Panc1 (cell line): ENCODE measurements around the gene AGBL1.

Source experiments
- CTCF ChIP-seq: fragments of 450-650 bp; IDR thresholded peaks from 2 replicates; pipeline ENCODE4 v1.5.1; 2017; ENCODE audit warnings: mild to moderate bottlenecking
- POLR2AphosphoS5 ChIP-seq: IDR thresholded peaks from 2 replicates; pipeline ENCODE4 v1.6.1; 2012; ENCODE audit warnings: mild to moderate bottlenecking, low read depth, low read length, moderate library complexity
- REST ChIP-seq, 2 experiments: IDR thresholded peaks; 2 replicates each; pipeline ENCODE4 v1.6.1; 2011 to 2012; ENCODE audit warnings: low read depth in 2 of 2, control low read depth in 1 of 2, low read length in 1 of 2, mild to moderate bottlenecking in 1 of 2, moderate library complexity in 1 of 2; ENCODE audit not compliant: insufficient read depth in 1 of 2
- SIN3A ChIP-seq: IDR thresholded peaks from 2 replicates; pipeline ENCODE4 v1.6.1; 2012; ENCODE audit warnings: low read depth, mild to moderate bottlenecking, low read length, moderate library complexity, borderline replicate concordance; ENCODE audit not compliant: insufficient read depth
- TCF7L2 ChIP-seq: IDR thresholded peaks from 2 replicates; pipeline ENCODE4 v1.6.1; 2011; ENCODE audit warnings: mild to moderate bottlenecking, low read depth, low read length, inconsistent platforms

GRCh38 chr15:86772369-86773059 is 692.8 kb downstream of the AGBL1 start:
- TF ChIP-seq CTCF (no peak), POLR2AphosphoS5 (no peak), REST (IDR thresholded peaks at IDR 0.05; ENCODE audit: insufficient read depth in 1 of 2, low read depth in 2 of 2, low read length in 1 of 2) (no peak), SIN3A (no peak), TCF7L2 (no peak)
